ENCODE data around the gene TAF1L. TPM values are rescaled to one million over a fixed set of nuclear protein-coding genes. Genes with fewer than 3 reads are reported as not detected.
"Not testable (repeated sequence)": the region's sequence is repeated elsewhere in the genome, so short reads cannot be mapped to it uniquely, and the experiment has no call there.

TAF1L gene, protein sequence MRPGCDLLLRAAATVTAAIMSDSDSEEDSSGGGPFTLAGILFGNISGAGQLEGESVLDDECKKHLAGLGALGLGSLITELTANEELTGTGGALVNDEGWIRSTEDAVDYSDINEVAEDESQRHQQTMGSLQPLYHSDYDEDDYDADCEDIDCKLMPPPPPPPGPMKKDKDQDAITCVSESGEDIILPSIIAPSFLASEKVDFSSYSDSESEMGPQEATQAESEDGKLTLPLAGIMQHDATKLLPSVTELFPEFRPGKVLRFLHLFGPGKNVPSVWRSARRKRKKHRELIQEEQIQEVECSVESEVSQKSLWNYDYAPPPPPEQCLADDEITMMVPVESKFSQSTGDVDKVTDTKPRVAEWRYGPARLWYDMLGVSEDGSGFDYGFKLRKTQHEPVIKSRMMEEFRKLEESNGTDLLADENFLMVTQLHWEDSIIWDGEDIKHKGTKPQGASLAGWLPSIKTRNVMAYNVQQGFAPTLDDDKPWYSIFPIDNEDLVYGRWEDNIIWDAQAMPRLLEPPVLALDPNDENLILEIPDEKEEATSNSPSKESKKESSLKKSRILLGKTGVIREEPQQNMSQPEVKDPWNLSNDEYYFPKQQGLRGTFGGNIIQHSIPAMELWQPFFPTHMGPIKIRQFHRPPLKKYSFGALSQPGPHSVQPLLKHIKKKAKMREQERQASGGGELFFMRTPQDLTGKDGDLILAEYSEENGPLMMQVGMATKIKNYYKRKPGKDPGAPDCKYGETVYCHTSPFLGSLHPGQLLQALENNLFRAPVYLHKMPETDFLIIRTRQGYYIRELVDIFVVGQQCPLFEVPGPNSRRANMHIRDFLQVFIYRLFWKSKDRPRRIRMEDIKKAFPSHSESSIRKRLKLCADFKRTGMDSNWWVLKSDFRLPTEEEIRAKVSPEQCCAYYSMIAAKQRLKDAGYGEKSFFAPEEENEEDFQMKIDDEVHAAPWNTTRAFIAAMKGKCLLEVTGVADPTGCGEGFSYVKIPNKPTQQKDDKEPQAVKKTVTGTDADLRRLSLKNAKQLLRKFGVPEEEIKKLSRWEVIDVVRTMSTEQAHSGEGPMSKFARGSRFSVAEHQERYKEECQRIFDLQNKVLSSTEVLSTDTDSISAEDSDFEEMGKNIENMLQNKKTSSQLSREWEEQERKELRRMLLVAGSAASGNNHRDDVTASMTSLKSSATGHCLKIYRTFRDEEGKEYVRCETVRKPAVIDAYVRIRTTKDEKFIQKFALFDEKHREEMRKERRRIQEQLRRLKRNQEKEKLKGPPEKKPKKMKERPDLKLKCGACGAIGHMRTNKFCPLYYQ (N-terminal part only)
- 0.04 TPM for polyA plus RNA-seq (2013, experiment 1 of 2; ENCODE audit: insufficient read length)
- 0.05 TPM for polyA plus RNA-seq (2013, experiment 2 of 2; ENCODE audit: insufficient read length)

DNA sequence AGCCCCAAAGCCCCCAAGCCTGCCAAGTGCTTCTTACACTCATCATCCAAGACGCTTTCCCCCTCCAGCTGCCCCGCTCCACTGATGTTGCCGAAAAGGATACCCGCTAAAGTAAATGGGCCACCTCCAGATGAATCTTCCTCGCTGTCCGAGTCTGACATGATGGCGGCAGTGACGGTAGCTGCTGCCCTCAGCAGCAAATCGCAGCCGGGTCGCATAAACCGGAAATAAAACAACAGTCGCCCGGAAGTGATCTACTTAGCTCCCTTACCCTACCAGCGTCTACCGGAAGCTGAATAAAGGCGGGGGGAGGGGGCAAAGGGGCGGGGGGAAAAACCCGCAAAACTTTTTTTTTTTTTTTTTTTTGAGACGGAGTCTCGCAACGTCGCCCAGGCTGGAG, at the start of gene TAF1L:
Gene TAF1L (minus strand): TSS at position 308 of the 400 bp plus-strand sequence. CDS start 90 bp downstream, at position 218.
- DNase-seq, result no peak

DNA sequence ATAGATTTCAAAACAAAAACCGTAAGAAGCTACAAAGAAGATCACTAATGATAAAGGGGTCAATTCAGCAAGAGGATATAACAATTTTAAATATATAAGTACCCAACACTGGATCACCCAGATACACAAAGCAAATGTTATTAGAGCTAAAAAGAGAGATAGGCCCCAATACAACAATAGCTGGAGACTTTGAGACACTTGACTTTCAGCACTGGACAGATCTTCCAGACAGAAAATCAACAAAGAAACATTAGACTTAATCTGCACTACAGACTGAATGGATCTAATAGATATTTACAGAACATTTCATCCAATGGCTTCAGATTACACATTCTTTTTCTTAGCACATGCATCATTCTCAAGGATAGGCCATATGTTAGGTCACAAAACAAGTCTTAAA, 46.3 kb upstream of the TAF1L start:
- DNase-seq, result no peak

DNA sequence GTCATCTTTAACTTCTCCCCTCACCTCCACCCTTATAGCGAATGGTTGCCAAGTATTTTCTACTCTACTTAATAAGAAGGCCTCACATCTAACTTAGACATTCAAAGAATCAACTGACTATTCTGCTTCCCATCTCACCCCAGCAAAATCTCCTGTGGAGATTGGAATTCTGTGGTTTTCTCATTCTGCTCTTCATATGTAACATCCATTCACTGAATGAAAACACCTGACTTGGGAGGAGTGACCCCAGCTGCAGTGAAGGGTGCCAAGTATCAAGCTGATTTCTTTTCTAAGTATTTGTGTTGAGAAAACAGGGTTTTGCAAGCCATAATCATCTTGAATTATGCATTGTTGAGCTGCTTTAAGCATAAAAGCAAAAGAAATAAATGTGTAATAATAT, 42.5 kb upstream of the TAF1L start:
- DNase-seq, result peak; percentile 8

DNA sequence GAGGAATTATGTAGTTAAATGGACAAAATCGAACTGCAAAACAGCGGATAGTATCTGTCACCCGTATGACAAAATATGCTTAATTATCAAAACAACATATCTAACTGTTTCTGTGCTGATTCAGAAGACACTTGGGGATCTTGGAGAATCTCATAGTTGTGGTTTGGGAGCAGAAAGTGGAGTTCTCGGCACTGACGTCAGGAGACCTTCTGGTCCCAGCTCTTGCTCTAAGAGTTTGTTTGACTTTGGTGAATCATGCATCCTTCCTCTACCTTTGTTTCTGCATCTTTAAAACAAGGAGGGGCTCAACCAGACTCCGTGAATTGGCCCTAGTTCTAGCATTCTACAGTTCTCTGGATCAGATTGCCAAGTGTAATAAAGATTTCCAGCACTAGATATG, 37.0 kb upstream of the TAF1L start:
- DNase-seq, result peak; percentile 62

DNA sequence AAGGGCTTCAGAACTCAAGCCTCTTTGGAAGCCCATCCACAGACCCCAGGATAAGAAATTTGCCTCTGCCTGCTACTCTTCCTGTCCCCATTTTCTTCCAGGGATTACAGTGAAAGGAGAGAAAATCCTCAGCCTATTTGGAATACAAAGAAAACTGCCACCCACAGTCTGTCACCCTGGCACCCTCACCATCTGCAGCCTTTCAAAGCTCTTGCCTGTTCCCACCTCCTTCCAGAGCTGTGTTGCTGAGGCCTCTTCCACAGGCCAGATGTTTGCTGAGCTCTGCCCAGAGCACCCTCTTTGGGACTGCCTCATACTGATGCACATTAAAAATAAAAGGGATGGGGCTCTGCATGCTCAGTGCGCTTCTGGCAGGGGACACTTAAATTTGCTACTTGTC, 35.9 kb upstream of the TAF1L start:
- DNase-seq, result no peak

DNA sequence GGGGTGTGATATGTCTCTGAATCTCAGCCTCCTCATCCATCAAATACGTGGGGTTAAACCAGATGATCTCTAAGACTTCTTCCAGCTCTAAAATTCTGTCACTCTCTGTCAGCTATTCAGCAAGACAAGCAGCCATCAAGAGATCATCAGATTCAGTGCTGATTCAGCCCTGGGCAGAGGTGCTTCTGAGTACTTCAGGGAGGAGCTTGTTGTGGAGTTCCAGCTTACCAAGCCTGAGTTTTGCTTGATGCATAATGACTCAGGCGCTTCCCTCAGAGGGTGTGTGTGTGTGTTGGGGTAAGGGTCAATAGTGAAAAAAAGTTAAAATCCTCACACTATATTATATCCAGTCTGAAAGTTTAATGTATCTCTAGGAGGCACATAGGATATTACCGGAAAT, 29.6 kb upstream of the TAF1L start:
- DNase-seq, result no peak

DNA sequence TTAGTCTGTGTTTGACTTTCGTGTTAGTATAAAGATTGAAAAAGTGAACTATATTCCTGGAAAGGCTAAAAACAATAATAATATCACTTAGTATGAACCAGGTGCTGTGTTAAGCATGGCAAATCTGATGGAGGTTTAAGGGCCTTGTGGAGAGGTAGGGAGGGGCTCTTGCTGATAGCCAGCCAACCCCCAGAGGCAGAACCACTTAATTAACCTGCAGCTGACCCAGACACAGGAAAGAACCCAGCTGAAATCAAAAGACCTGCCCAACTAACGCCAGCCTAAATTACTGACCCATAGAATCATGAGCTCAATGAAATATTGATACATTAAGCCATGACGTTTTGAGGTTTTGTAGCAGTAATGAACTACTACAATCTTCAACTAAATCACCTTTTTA, 28.3 kb upstream of the TAF1L start:
- DNase-seq, result no peak

DNA sequence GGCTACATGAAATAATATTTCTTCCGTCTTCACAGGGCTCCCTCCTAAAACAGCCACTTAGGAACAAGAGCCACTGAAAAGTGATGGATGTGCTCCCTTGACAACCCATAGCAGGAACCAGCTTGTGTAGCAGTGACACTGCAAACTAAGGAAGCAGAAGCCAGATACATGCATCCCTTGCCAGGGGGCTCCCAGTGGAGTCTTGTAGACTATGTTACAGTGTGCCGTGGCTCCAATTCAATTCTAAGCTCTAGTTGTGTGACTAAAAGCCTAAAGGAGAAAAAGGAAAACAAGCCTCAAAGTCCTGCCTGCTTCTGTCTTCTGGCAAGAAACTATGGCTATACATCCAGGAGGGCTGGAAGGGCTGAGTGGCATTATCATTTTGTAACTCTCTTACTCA, 12.2 kb upstream of the TAF1L start:
- DNase-seq, result no peak

DNA sequence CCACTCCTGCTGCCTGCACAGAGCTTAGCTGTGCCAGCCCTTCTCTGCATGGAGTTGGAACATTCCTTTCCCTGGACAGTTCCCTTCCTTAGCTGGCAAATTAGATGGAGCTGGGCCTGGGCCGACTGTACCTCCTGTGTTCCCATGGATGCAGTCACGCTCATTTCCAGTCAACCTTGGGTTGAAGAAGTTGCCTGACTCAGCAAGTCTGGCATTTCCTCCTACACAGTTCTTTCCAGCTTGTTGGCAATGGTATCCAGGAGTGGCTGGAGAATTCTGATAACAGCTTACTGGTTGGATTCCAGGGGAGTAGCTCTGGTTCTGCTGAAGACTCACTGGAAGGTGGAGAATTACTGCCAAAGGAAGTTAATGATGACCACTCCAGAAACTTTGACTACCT, 9.2 kb upstream of the TAF1L start:
- peak; percentile 55 for DNase-seq

DNA sequence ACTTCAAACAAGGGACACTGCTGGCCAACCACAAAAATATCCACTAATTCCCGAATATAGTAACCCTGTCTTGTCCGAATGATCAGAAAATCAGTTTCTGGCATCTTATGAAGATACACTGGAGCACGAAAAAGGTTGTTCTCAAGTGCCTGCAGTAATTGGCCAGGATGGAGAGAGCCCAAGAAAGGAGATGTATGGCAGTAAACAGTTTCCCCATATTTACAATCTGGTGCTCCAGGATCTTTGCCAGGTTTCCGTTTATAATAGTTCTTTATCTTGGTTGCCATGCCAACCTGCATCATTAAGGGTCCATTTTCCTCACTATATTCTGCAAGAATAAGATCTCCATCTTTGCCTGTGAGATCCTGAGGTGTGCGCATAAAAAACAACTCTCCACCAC, 2.3 kb downstream of the TAF1L start:
- not testable (repeated sequence) for DNase-seq

DNA sequence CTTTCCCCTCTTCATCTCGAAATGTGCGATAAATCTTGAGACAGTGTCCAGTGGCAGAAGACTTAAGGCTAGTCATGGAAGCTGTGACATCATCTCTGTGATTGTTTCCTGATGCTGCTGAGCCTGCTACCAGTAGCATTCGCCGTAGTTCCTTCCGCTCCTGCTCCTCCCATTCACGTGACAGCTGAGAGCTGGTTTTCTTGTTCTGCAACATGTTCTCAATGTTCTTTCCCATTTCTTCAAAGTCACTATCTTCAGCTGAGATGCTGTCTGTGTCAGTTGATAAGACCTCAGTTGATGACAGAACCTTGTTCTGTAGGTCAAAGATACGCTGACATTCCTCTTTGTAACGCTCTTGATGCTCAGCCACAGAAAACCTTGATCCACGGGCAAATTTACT, 3.5 kb downstream of the TAF1L start:
- no peak for DNase-seq

DNA sequence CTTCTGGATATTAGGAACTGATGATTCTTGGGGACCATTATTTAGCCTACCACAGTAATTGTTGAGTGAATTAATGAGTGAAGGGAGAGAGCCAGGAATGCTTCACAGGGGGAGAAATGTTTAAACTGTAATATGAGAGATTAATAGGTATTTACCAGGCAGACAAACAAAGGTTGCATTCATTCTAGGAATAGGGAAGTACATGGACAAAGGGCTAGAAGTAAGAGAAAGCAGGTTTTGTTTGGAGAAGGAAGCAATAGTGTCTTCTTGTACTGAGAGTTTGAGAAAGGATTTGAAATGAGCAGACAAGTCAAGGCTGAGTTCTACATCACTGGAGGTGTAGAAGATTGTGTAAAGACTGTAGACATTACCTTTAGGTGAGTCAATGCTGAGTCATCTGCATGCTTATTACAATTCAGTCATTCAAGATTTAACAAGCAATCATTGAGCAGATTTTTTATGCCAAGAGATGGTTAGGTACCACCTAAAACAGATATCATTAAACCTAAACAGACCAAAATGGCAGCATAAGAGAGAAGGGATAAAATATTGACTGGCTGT, 8.0 kb downstream of the TAF1L start:
- DNase-seq, result no peak

DNA sequence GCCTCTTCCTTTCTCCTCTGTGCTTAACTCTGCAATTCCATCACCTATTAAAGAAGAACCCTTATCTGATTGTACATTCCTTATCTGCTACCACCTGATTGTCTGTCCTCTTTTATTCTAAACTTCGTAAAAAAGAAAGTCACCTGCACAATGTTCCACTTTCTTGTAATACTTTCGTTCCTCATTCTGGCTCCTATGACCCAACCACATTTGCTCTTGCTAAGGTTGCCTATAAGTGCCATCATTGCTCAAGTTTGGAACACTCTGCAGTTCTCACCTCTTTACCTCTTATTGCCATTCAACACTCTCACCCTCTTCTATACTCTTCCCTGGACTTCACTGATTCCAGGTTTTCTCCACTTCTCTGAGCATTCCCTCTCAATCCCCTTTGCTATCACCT, 10.1 kb downstream of the TAF1L start:
- DNase-seq, result no peak

DNA sequence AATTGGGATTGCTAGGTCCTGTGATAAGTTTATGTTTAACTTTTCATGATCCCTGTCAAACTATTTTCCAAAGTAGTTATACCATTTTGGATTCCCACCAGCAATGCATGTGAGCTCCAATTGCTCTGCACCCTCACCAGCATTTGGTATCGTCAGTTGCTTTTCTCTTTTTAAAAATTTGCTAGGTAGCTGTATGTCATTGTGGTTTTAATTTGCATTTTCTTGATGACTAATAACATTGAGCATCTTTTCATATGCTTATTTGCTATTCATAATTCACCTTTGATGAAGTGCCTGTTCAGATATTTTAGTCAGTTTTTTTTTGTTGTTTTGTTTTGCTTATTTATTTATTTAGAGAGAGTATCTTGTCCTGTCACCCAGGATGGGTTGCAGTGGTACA, 12.5 kb downstream of the TAF1L start:
- no peak for DNase-seq

DNA sequence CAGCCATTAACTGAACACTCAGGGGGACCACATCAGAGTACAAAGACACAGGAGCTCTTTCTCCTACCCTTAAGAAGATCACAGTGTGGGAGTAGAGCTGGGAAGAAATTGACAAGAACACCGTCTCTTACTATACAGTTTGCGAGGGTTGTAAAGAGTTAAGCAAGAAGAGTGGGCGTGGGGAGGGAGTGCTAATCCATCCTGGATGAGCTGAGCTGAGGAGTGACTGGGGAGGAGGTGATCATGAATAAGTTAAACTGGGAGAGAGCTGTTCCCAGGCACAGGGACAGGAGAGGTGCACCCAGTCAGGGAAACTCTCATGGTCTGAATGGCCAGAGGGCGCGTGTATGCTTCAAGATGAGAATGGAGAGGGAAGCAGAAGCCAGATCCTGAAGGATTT, 17.2 kb downstream of the TAF1L start:
- DNase-seq, result no peak

DNA sequence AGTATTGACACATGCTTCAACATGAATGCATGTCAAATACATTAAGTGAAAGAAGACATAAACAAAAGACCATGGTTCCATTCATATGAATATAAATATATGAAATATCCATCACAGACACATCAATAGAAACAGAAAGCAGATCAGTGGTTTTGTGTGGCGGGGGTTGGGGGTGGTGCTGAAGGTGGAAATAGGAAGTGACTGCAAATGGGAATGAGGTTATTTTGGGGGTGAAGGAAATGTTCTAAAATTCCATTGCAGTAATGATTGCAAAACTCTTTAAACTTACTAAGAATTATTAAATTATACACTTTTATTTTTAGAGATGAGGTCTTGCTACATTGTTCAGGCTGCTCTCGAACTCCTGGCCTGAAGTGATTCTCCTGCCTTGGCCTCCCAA, 28.7 kb downstream of the TAF1L start:
- no peak for DNase-seq

DNA sequence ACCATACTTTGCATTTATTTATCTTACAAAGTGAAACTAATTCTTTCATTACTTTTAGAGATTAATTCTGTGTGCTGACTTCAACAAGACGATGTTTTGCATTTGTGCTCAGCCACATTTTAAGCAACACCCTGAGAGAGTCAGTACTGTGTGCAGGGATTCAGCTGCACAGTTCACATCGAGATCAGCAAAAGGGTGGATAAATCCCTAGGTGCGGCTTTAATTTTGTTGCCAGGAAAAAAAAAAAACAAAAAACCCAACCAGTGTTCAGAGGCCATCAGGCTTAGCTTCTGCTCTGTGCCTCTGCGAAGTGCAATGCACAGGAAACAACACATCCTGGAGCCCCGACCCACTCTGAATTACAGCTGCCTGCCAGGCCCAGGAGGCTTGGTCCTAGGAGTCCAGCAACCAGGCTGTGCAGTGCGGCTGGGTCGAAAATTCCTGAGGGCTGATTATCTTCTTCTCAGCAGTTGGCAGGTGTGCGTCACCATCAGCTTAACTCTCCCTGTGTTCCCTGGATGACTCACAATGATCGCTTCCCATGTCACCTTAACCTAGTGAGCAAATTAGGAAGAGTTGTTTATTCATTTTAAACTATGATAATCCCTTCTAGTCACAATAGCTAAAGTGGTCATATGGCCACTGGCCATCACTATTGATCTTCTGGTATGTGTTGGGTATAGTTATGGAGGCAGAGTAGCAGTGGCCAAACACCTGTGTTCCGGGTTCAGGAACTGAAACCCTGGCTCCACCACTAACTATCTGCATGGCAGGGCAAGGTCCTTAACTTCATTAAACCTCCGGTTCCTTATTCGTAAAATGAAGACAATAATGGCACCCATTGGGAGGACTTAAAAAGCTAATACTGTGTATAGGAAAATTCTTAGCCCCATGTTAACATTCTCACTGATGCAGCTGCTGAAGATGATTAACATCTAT, 31.3 kb downstream of the TAF1L start:
- no peak for DNase-seq

DNA sequence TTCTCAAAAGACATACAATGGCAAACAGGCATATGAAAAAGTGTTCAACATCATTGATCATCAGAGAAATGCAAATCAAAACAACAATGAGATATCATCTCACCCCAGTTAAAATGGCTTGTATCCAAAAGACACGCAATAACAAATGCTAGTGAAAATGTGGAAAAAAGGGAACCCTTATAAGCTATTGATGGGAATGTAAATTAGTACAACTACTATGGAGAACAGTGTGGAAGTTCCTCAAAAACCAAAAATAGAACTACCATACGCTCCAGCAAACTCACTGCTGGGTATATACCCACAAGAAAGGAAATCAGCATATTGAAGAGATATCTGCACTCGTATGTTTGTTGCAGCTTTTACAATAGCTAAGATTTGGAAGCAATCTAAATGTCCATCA, 36.4 kb downstream of the TAF1L start:
- not testable (repeated sequence) for DNase-seq

DNA sequence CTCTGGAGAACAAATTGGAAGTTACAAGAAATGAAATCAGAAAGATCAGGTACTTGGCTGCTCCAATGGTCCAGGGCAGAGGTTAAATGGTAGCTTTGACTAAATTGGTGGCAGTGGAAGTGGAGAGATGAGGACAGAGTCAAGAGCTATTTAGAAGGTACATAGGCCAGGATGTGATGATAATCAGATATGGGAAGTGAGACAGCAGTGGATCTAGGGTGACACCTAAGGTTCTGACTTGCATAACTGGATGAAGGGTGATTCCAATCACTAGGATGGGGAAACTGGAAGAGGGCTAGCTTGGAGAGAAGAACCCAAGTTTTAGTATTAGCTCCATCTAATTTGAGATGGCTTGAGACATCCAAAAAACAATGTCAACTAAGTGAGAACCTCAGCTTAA, 38.5 kb downstream of the TAF1L start:
- no peak for DNase-seq

DNA sequence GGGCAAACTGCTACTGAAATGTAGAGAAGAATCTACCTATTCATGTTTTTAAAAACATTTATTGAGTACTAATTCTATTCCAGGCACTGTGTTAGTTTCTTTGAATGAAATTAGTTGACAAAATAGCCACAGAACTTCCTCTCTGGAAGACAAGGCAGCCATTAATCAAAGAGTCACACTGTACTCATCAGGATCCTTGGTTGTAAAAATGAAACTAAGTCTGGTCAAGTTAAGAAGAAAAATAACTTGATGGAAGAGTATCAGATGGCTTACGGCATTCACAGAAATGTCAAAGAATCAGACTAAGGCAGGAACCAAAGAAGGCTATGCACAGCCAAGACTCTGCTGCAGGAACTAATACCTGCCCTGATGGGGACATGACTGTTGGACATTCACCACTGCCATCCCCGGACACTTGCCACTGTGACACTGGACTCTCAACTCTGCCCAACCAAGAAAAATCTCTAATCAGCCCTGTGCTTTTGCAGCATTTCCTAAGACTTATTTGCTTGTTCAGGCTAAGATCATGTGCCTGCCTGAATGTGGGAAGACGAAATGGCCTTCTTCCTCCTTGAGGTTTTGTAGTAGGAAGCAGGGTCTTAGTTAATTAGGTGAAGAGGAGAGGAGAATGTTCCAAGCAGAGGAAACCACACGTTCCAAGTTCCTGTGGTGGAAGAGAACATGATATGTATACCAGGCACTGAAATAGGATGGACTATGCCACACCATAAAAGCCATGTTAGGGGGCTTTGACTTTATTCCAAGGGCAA, 39.2 kb downstream of the TAF1L start:
- DNase-seq, result no peak

All from fibroblast of skin of scalp (primary cell).